Activated CD4-positive, alpha-beta T cell treated with anti-CD3 and anti-CD28 coated beads for 36 hours (primary cell): ENCODE results near the gene SMIM44. TPM values are rescaled to one million over a fixed set of nuclear protein-coding genes. Genes with fewer than 3 reads are reported as not detected.
"Not testable (repeated sequence)": the region's sequence is repeated elsewhere in the genome, so short reads cannot be mapped to it uniquely, and the experiment has no call there.

Experiments
- ATAC-seq: fragments of 200-7000 bp; cut with Tn5 transposase; one replicate; pipeline ENCODE4 v1.10.0; 2021; ENCODE audit warnings: mild to moderate bottlenecking, moderate library complexity
- CTCF ChIA-PET: fragments of 350-600 bp; sonication (Branson Sonifier 250); formaldehyde crosslinking; loops from one replicate; lab custom pipeline; 2021; ENCODE audit warnings: antibody characterized with exemption; lab: Charles Lee
- POLR2A ChIA-PET: fragments of 350-600 bp; sonication (Branson Sonifier 250); formaldehyde crosslinking; loops from one replicate; lab custom pipeline; 2021; ENCODE audit warnings: antibody characterized with exemption, inconsistent platforms; lab: Charles Lee
- DNase-seq: peaks from one replicate; pipeline ENCODE4 v3.0.0-alpha.2; 2020
- H3K27ac Mint-ChIP-seq: one replicate; pipeline ENCODE4 v1.8.0; 2021; ENCODE audit warnings: mixed read lengths
- H3K27me3 Mint-ChIP-seq: one replicate; pipeline ENCODE4 v1.8.0; 2021; ENCODE audit warnings: mixed read lengths
- H3K36me3 Mint-ChIP-seq: one replicate; pipeline ENCODE4 v1.8.0; 2021; ENCODE audit warnings: low read depth, mixed read lengths
- H3K4me1 Mint-ChIP-seq: one replicate; pipeline ENCODE4 v1.8.0; 2021; ENCODE audit warnings: mixed read lengths
- H3K4me3 Mint-ChIP-seq: one replicate; pipeline ENCODE4 v1.8.0; 2021; ENCODE audit warnings: mild to moderate bottlenecking, moderate library complexity, mixed read lengths
- H3K9me3 Mint-ChIP-seq: one replicate; pipeline ENCODE4 v1.8.0; 2021; ENCODE audit warnings: low read depth, mixed read lengths
- intact Hi-C, 2 experiments: fragments of 100-400 bp; cut with DNase I in 1 of 2; cut with micrococcal nuclease in 1 of 2; formaldehyde crosslinking; loops; one replicate each; pipeline versions ENCODE4 v1.14.2 to v1.15.1; 2022 to 2024; cut with DNase I, micrococcal nuclease
- total RNA-seq, 2 experiments: library from RNA; stranded (reverse); gene quantifications; one replicate each; pipeline ENCODE4 v1.2.3, GENCODE V29; 2021

SMIM44 gene
- total RNA-seq = not detected

GRCh38 chr19:3483226-3483628, at the start of gene SMIM44:
TSS of gene SMIM44 (minus strand) at chr19:3483441. CDS start at chr19:3483403, 38 bp downstream.
- Mint-ChIP-seq H3K4me1 (peaks cover 5% of the 10 kb centered on the region), H3K36me3 (peaks cover 7% of the 10 kb centered on the region), H3K4me3 (no peak within 1 kb of the TSS), H3K9me3 (no peaks in the 10 kb centered on the region), H3K27me3 (no peaks in the 10 kb centered on the region), H3K27ac (no peak within 1 kb of the TSS)
- intact Hi-C loops = no loop called here
- ChIA-PET POLR2A (no interaction called here), CTCF (interaction anchor here (1.2 to 4.0 kb wide), 3 partner anchors 12 to 179 kb away, joined by 3 to 15 read pairs (median 13); no protein-coding TSS in a partner anchor)
- no peak for ATAC-seq
- no peak for DNase-seq

DNA sequence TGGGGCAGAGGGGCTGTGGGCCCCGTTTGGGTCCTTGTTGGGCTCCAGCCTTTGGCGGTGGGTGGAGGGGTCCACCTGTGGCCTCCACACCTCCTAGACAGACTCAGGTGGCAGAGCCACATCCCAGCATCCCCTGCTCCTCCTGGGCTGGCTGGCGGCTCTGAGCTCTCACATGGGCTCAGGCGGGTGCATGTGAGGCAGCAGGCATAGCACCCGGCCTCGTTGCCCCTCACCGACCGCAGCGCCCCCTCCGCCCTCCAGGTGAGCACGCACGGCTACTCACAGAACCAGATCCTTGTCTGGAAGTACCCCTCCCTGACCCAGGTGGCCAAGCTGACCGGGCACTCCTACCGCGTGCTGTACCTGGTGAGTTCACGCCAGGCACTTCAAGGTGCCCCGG, 49.8 kb upstream of the SMIM44 start:
- no peak overlapping the region for H3K27ac Mint-ChIP-seq
- intact Hi-C loops = no loop called here
- ChIA-PET CTCF (no interaction called here), POLR2A (no interaction called here)
- H3K4me1 Mint-ChIP-seq = no peaks in the 10 kb centered on the region
- no peaks in the 10 kb centered on the region for H3K27me3 Mint-ChIP-seq
- DNase-seq (no peak), ATAC-seq (no peak)
- no peaks in the 10 kb centered on the region for H3K9me3 Mint-ChIP-seq
- peaks cover 20% of the 10 kb centered on the region for H3K36me3 Mint-ChIP-seq
- no peak overlapping the region for H3K4me3 Mint-ChIP-seq

- Mint-ChIP-seq H3K4me3 (no peak overlapping the region), H3K4me1 (no peaks in the 10 kb centered on the region), H3K27me3 (no peaks in the 10 kb centered on the region), H3K9me3 (no peaks in the 10 kb centered on the region), H3K27ac (no peak overlapping the region), H3K36me3 (peaks cover 22% of the 10 kb centered on the region)
- CTCF ChIA-PET = interaction anchor here (0.6 kb wide), 1 partner anchor 104 kb away, joined by 3 read pairs; no protein-coding TSS in a partner anchor
- POLR2A ChIA-PET = no interaction called here
- DNase-seq = no peak
- ATAC-seq = no peak
- intact Hi-C loops = no loop called here
Measured at GRCh38 chr19:3532154-3532786, 49.0 kb upstream of the SMIM44 start.

- ATAC-seq = no peak
- intact Hi-C loops = no loop called here
- Mint-ChIP-seq H3K27me3 (no peaks in the 10 kb centered on the region), H3K4me3 (no peak overlapping the region), H3K27ac (no peak overlapping the region), H3K36me3 (peaks cover 27% of the 10 kb centered on the region), H3K9me3 (no peaks in the 10 kb centered on the region), H3K4me1 (no peaks in the 10 kb centered on the region)
- POLR2A ChIA-PET = no interaction called here
- CTCF ChIA-PET = interaction anchor here (0.6 to 1.1 kb wide), 2 partner anchors 16 to 104 kb away, joined by 3 to 4 read pairs; no protein-coding TSS in a partner anchor
- DNase-seq = no peak
Measured at GRCh38 chr19:3531716-3532115, 48.5 kb upstream of the SMIM44 start.

GRCh38 chr19:3530389-3530788, 47.1 kb upstream of the SMIM44 start:
- no peaks in the 10 kb centered on the region for H3K4me1 Mint-ChIP-seq

GRCh38 chr19:3529299-3529698, 46.1 kb upstream of the SMIM44 start:
- CTCF ChIA-PET, intact Hi-C loops, DNase-seq, H3K9me3 Mint-ChIP-seq, H3K4me3 Mint-ChIP-seq, H3K4me1 Mint-ChIP-seq, POLR2A ChIA-PET, ATAC-seq, H3K27me3 Mint-ChIP-seq, H3K27ac Mint-ChIP-seq: not testable (repeated sequence)
- peaks cover 21% of the 10 kb centered on the region for H3K36me3 Mint-ChIP-seq

More at GRCh38 chr19:3530389-3530788, 47.1 kb upstream of the SMIM44 start:
- no peak for DNase-seq
- Mint-ChIP-seq H3K4me3 (no peak overlapping the region), H3K27me3 (no peaks in the 10 kb centered on the region), H3K27ac (no peak overlapping the region), H3K9me3 (no peaks in the 10 kb centered on the region), H3K36me3 (peaks cover 25% of the 10 kb centered on the region)
- ChIA-PET CTCF (no interaction called here), POLR2A (no interaction called here)
- ATAC-seq = no peak
- intact Hi-C loops = no loop called here

DNA sequence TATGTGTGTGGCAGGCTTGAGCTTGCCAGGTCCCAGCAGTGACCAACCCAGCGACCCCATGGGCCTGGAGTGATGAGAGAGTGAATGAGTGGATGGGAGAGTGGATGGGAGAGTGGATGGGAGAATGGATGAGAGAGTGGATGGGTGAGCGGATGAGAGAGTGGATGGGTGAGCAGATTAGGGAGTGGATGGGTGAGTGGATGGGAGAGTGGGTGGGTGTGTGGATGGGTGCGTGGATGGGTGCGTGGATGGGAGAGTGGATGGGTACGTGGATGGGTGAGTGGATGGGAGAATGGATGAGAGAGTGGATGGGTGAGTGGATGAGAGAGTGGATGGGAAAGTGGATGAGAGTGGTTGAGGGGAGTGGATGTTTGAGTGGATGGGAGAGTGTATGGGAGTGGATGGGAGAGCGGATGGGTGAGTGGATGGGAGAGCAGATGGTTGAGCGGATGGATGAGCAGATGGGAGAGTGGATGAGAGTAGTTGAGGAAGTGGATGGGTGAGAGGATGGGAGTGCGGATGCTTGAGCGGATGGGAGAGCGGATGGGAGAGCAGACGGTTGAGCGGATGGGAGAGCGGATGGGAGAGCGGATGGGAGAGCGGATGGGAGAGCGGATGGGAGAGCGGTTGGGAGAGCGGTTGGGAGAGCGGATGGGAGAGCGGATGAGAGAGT, 45.4 kb upstream of the SMIM44 start:
- Mint-ChIP-seq H3K4me1 (no peaks in the 10 kb centered on the region), H3K27me3 (no peaks in the 10 kb centered on the region), H3K9me3 (no peaks in the 10 kb centered on the region), H3K4me3 (no peak overlapping the region), H3K36me3 (peaks cover 22% of the 10 kb centered on the region), H3K27ac (no peak overlapping the region)
- ATAC-seq = no peak
- ChIA-PET POLR2A (no interaction called here), CTCF (no interaction called here)
- no peak for DNase-seq
- intact Hi-C loops = no loop called here

- Mint-ChIP-seq H3K27me3 (no peaks in the 10 kb centered on the region), H3K36me3 (peaks cover 18% of the 10 kb centered on the region), H3K27ac (no peak overlapping the region), H3K4me1 (no peaks in the 10 kb centered on the region), H3K9me3 (no peaks in the 10 kb centered on the region), H3K4me3 (no peak overlapping the region)
- ChIA-PET POLR2A (no interaction called here), CTCF (no interaction called here)
- ATAC-seq = no peak
- DNase-seq = no peak
- intact Hi-C loops = no loop called here
Measured at GRCh38 chr19:3528080-3528479, 44.8 kb upstream of the SMIM44 start.

DNA sequence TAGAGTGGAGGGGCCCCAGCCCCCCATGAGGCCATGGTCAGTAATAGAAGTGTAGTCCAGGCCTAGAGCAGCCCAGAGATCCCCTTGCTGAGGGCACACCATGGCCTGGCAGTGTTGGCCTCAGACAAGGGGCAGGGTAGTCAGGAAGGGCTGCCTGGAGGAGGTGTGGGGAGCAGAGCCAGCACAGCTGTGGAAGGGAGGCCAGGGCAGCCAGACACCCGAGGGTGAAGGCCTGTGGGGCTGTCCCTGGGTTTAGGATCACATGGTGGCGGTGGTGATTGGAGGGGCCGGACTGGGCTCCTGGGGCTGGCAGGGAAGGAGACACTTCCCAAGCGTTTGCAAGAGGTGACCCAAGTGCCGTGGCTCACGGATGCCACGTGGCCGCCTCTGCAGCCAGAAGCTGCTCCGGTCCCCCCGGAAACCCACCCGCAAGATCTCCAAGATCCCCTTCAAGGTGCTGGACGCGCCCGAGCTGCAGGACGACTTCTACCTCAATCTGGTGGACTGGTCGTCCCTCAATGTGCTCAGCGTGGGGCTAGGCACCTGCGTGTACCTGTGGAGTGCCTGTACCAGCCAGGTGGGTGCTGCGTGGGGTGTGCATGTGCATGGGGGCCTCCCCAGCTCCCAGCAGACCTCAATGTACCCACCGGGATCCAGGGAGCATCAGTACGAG, 44.1 kb upstream of the SMIM44 start:
- Mint-ChIP-seq H3K27ac (no peak overlapping the region), H3K9me3 (no peaks in the 10 kb centered on the region), H3K27me3 (no peaks in the 10 kb centered on the region), H3K36me3 (peaks cover 14% of the 10 kb centered on the region), H3K4me1 (no peaks in the 10 kb centered on the region), H3K4me3 (no peak overlapping the region)
- CTCF ChIA-PET = interaction anchor here (1.2 kb wide), 1 partner anchor 12 kb away, joined by 4 read pairs; no protein-coding TSS in a partner anchor
- intact Hi-C loops = no loop called here
- POLR2A ChIA-PET = no interaction called here
- ATAC-seq = no peak
- DNase-seq = no peak

DNA sequence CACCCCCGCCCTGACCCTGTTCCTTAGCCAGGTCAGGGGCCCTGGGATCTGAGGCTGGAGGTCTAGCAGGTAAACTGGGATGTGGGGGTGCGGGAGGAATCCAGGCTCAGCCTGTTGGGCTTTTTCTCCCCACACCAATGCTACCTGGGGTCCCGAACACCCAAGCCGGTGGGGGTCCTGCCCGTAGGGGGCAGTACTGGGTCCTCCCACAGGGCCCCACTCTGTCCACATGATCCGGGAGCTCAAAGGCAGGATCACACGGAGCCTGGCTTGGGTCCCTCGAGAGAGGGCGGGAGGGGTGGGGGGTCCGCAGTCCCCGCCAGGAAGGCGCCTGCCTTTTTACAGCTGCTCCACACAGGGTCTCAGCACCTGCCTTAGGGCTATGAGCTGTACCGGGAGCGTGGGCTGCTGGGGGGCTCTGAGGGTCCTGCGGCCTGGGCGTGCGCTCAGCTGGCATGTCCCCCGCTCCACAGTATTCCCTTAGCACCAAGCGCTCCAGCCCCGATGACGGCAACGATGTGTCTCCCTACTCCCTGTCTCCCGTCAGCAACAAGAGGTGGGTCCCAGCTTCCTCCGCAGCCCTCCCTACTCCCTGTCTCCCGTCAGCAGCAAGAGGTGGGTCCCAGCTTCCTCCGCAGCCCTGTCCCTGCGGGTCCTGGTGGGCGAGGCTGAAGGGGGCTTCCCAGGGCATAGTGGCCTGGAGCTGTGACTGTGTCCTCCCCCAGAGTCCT, 43.4 kb upstream of the SMIM44 start:
- peaks cover 17% of the 10 kb centered on the region for H3K36me3 Mint-ChIP-seq
- H3K27me3 Mint-ChIP-seq = no peaks in the 10 kb centered on the region
- no peak overlapping the region for H3K27ac Mint-ChIP-seq
- no peaks in the 10 kb centered on the region for H3K9me3 Mint-ChIP-seq
- H3K4me3 Mint-ChIP-seq = no peak overlapping the region
- POLR2A ChIA-PET = no interaction called here
- intact Hi-C loops = no loop called here
- CTCF ChIA-PET = interaction anchor here (1.2 kb wide), 1 partner anchor 11 kb away, joined by 4 read pairs; no protein-coding TSS in a partner anchor
- DNase-seq (no peak), ATAC-seq (no peak)
- no peaks in the 10 kb centered on the region for H3K4me1 Mint-ChIP-seq

DNA sequence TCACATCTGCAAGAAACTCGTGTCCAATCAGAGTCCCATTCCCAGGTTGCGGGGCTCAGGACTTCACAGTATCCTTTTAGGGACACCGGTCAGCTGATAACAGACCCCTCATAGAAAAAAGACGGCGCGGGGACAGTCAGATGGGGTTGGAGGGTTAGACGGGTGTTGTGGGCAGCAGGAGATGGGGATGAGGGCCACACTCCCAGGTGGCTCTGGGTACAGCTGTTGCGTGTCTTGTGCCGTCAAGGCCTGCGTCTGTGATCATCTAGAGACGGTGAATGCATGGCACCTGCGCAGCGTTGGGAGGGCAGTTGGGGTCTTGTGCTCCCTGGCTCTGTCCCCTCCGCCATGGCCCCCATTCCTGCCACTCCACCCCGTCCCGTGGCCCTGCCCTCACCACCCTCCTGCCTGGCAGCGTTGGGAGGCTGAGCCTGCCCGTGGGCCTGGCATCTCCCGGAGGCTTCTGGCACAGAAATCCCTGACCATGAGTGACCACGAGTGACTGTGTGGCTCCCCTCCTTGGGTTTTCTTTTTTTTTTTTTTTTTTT, 41.7 kb upstream of the SMIM44 start:
- no peaks in the 10 kb centered on the region for H3K27me3 Mint-ChIP-seq
- ATAC-seq (no peak), DNase-seq (no peak)
- H3K4me3 Mint-ChIP-seq = no peak overlapping the region
- CTCF ChIA-PET = no interaction called here
- intact Hi-C loops = no loop called here
- H3K9me3 Mint-ChIP-seq = no peaks in the 10 kb centered on the region
- peaks cover 3% of the 10 kb centered on the region for H3K4me1 Mint-ChIP-seq
- POLR2A ChIA-PET = no interaction called here
- H3K27ac Mint-ChIP-seq = no peak overlapping the region
- H3K36me3 Mint-ChIP-seq = peaks cover 18% of the 10 kb centered on the region
